GM18502 (cell line): Measurements from ENCODE around the gene CRTC3.
A peak's percentile ranks its signal among the peaks of the same experiment; 100 is the strongest.
"Not testable (repeated sequence)": the region's sequence is repeated elsewhere in the genome, so short reads cannot be mapped to it uniquely, and the experiment has no call there.

Experiments used
- ATAC-seq: cut with Tn5 transposase; IDR thresholded peaks from one replicate; pipeline ENCODE4 v1.9.1; 2021; ENCODE audit warnings: mild to moderate bottlenecking; ENCODE audit not compliant: unreplicated experiment, poor library complexity

Gene CRTC3

DNA sequence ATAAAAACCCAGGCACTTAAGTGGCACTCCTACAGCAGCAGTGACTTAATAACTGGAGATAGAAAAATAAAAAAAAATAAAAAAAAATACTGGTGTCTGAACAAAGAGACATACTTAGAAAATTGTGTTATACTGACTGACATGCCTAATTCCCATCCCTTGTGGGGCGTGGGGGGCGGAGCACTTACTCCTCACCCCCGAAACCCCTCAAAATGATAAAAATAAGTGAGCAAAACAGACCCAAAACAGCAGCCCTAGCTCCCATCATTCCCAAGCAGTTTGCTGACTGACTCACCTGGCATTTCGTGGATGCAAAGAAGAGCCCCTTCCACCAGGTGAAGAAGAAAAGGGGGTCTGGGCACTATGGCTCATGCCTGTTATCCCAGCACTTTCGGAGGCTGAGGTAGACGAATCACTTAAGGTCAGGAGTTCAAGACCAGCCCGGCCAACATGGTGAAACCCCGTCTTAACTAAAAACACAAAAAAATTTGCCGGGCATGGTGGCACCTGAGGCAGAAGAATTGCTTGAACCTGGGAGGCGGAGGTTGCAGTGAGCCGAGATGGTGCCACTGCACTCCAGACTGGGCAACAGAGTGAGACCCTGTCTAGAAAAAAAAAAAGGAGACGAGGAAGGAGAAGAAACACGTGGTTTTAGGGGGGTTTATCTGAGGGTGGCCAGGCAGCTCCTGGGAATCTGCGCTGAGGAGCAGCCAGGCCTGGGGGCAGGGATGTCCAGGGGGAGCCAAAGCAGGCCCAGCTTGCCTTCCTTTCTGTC, 136.6 kb downstream of the CRTC3 start:
- ATAC-seq = no peak

DNA sequence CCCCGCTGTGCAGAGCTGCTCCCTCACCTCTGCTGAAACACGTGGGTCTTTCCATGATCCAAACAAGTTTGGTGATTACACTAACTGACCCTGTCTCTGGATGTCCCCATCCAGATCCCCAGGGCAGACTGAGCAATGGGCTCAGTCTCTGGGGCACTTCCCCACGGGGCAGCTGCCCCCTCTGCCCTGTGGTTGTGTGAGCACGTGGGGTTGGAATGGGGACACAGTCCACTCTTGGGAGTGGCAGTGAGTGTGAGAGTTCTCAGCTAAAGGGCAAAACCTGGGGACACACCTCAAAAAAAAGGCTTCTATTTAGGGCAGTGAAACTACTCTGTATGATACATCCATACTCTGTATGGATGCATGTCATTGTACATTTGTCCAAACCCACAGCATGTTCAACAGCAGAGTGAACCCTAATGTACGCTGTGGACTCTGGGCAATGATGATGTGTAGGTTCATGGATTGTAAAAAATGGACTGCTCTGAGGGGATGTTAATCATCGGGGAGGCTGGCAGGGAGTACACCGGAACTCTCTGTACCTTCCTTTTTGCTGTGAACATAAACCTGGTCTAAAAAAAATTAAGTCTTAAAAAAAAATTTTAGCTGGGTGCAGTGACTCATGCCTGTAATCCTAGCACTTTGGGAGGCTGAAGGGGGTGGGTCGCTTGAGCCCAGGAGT, 137.5 kb downstream of the CRTC3 start:
- ATAC-seq = no peak

DNA sequence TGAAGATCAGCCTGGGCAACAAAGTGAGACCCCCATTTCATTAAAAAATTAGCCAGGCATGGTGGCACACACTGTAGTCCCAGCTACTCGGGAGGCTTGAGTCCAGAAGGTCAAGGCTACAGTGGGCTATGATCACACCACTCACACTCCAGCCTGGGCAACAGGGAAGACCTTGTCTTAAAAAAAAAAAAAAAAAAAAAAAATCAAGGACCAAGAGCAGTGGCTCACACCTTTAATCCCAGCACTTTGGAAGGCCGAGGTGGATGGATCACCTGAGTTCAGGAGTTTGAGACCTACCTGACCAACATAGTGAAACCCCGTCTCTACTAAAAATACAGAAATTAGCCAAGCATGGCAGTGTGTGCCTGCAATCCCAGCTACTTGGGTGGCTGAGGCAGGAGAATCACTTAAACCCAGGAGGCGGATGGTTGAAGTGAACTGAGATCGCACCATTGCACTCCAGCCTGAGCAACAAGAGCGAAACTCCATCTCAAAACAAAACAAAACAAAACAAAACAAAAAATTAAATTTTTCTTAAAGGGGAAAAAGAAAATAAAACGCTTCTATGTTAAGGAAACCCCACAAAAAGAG, 138.1 kb downstream of the CRTC3 start:
- not testable (repeated sequence) for ATAC-seq

DNA sequence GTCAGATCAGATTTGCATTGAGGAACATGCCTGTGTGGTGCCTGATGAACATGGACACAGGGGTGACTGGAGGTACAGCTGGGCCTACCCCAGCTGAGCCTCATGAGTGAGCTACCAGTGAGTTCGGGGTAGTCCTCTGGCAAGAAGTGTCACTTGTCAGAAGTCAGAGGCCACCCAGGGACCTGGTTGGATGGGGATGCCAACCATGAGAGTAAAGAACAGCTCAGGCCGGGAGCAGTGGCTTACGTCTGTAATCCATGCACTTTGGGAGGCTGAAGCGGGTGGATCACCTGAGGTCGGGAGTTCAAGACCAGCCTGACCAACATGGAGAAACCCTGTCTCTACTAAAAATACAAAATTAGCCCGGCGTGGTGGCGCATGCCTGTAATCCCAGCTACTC, 140.9 kb downstream of the CRTC3 start:
- not testable (repeated sequence) for ATAC-seq

DNA sequence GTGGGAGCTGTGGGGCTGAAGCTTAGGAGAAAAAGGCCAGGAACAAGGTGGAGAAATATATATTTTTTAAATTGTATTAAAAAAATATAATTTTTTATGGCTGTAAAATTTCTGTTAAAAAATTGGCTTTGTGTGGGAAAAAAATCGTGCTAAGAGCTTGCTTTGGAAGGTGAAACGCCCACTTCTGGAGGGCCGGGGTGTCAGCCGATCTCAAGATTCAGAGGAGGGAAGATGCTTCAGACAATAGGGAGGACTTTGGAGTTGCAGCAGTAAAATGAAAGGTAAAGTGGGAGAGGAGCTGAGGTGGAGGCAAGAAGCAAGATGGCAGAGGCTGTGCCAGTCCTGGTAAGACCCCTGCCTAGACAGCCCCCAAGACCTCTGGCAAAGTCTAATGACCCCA, 141.5 kb downstream of the CRTC3 start:
- ATAC-seq = no peak

DNA sequence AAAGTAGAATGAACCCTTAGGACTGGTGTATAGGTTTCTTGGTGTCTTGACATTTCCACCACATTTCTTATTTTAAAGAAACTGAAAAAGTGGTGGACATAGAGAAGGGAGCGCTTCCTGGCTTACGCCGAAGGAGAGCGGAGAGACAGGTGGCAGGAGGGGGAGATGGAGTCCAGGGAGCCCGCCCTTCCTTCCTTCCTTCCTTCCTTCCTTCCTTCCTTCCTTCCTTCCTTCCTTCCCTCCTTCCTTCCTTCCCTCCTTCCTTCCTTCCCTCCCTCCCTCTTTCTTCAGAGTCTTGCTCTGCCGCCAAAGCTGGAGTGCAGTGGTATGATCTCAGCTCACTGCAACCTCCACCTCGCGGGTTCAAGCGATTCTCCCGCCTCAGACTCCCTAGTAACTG, 143.6 kb downstream of the CRTC3 start:
- not testable (repeated sequence) for ATAC-seq

DNA sequence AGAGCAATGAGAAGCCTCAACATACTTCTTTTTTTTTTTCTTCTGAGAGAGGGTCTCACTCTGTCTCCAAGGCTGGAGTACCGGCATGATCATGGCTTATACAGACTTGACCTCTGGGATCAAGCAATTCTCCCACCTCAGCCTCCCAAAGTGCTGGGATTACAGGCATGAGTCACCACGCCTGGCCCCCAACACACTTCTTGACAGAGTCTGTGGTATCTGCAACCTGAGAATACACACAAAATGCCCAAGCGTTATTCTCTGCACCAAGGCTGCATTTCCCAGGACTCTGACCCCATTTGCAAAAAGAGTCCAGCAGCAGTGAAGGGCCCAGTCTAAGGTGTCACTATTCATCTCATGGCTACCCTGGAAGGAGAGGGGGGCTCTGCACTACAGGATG, 144.8 kb downstream of the CRTC3 start:
- ATAC-seq = no peak

DNA sequence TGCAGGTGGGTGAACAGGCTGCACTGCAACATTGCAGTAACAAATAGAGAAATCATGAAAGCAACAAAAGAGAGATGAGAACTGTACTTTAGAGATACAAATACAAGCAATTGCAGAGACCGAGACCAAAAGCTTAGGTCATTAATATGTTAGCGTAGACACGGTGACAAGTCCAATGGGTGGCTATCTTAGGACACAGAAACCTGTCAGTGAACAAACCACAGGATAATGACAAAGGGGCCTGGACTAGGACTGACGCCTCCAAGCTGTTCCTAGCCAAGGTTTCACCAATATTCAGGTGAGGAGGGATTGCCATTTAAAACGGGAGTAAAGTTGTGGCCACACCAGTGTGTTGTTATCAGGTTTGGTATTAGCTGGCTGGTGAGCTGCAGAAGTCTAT, 145.7 kb downstream of the CRTC3 start:
- no peak for ATAC-seq

DNA sequence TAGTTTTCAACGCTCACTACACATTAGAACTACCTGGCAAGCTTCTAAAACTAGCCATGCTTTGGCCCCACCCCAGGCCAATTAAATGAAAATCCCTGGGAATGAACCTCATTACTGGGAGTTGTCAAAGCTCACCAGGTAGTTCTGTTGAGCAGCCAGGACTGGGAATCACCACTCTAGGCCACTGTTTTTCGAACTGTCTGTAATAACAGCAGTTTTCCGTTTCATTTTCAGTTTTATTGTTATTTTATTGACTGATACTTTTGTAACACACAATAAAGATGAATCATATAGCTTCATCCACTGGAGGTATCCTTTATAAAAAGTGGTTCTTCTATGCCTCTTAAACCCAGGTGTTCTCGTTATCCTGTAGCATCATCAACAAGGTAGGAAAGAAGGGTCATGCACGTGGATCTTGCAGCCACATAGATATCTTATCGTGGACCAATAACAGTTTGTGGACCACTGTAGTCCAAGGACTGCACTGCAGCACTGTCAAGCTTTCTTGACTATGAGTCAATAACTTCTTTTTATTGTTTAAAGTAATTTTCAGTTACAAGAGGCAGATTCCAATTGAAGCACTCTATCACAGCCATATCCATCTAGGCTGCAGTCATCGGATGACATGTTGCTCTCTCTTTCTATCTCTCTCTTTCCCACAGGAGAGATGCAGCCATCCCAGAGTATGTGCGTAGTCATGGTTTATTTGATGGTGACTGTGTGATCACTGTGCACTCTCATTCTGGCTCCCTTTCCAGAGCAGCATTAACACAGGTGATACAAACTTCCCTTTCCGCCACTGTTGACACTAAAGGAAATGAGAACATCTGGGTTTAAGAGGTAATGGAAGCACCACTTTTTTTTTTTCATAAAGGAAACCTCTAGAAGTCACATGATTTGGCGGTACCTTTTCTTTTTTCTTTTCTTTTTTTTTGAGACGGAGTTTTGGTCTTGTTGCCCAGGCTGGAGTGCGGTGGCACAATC, 148.4 kb downstream of the CRTC3 start:
- no peak for ATAC-seq

DNA sequence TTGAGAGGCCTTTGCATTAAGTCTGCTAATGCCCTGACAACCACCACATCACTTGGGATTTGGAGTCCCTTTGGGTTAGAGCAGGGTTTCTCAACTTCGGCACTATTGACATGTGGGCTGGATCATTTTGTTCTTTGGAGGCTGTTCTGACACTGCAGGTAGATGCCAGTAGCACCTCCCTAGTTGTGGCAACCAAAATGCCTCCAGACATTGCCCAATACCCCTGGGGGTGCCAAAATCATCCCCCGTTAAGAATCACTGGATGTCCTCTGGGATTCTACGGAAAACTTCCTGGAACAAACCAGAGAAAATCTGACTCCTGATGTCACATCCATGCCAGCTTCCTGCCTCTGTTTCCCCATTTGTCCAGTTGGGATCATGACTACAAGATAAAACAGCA, 150.2 kb downstream of the CRTC3 start:
- no peak for ATAC-seq

DNA sequence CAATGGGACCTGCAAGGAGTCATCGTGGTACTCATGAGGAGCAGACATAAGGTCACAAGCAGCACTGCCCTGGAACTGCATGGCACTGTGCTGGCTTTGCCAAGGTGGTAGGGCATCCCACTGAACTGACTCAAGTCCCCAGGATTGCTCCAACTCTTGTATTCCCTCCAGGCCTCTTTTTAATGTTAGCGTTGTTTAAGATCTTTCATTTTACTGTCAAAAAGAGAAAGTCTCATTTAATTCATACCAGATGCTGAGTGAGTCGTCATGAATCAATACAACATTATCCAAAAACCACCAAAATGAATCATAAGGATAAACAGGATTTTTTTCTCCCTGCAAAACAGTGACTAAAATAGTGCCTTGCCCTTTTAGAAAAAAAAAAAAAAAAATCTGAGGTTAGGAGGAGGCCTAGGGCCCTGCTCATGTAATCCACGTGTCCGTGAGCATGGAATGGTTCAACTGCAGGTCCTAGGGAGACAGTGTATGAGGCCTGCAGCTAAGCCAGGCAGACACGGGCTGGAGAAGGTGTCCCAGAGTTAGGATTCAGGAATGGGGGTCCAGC, 150.7 kb downstream of the CRTC3 start:
- no peak for ATAC-seq

DNA sequence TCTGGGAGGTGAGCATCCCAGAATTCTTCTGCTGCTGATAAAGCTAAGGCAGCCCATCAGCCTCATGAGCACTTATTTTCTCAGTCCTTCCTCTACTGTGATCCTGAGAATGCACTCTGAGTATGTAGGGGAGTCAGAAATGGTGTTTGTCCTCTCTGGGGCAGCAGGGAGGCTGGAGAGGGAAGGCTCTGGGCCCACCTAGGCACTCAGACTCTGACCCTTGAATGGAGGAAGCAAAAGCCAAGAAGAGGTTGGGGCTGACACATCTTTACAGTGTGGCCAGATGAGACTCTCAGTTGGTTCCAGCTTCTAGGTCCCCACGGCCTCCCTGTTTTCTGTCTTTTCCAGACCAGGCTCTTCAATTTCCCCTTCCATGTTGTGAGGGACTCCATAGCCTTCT, 151.3 kb downstream of the CRTC3 start:
- ATAC-seq = no peak

DNA sequence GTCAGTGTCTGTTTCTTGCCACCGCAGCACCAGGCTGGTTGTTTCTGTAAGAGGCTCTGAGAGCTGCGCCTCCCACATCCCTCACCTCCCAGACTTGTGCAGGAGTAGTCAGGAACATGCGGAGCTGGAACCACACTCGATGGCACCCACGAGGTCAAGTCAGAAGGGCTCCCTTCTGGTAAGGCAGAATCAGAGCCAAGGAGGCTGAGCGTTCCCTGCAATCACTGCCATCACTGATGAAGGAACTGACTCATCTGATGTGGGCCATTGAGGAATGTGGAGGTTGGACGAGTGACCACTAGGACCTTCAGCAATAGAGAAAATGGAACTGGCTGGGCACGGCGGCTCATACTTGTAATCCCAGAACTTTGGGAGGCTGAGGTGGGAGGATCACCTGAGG, 151.8 kb downstream of the CRTC3 start:
- ATAC-seq = no peak

DNA sequence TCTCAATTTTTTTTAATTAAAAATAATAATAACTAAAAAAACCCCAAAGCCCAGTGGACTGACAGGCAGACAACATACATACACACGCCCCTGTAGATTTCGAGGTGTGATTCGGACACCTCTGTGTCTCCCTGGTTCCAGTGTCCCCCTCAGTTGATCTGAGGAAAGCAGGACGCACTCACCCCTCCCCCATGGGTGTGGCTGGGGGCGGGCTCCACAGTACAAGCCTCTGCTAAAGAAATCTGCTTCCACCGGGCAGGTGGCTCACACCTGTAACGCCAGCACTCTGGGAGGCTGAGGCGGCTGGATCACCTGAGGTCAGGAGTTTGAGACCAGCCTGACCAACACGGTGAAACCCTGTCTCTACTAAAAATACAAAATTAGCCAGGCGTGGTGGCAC, 153.6 kb downstream of the CRTC3 start:
- no peak for ATAC-seq

DNA sequence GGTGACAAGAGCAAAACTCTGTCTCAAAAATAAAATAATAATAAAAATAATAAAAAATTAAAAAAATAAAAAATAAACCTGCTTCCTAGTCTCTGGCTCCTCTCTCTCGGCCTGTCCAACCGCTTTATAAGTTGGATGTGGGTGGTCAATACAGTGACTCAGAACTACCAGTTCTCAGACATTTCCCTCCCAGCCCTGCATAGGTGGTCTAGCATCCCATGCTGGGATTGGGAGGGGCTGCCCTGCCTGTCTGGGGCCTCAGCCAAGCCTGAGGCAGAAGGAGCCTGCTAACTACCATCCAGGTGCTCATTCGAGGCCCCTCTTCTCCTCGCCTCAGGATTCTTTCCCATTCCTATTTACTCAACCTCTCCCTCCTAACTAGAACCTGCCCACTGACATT, 154.2 kb downstream of the CRTC3 start:
- ATAC-seq = no peak

DNA sequence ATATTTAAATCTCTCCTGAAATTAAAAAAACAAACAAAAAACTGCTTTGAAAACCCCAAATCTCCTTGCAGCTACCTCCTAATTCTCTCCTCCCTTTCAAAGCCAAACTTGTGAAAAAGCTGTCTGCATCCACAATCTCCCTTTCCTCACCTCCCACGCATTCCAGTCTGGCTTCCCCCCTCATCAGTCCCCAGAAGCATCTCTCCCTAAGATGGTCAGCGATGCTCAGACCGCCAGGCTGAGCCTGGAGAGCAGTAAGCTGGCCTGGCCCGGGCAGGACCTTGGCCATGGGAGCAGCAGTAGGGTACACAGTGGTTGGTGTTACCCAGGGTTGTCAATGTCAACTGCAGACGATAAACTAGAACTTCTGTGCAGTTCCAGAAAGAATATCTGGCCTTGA, 154.6 kb downstream of the CRTC3 start:
- no peak for ATAC-seq

DNA sequence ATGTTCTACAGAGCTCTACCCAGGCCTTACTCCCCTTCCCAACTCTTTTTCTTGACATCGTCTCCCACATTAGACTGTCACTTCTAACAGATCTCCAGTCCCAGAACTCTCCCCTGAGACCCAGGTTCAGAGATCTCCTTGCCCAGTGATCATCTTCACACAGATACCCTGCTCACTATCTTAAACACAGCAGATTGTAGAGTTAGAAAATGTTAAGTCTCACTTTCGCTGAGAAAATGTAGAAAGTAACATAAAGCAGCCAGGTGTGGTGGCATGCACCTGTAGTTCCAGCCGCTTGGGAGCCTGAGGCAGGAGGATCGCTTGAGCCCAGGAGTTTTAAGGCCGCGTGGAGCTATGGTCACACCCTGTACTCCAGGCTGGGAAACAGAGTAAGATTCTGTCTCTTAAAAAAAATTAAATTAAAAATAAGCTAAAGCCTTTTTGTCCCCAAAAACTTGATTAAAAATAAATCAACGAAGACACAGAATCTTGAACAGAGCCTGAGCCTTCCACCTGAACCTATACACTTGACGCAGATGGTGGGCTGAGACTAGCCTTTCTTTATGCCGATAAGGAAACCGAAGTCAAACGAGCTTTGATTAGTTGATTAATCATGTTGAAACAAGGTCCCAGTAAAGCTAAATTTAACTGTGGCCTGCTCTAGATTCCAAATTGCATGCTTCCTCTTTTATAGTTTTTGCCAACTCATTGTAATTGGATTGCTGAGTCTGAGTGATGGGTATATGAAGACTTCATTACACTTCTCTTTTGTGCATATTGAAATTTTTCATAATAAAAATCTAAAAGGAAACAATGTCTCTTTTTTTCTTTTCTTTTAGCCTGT, 156.1 kb downstream of the CRTC3 start:
- ATAC-seq = peak; percentile 48

DNA sequence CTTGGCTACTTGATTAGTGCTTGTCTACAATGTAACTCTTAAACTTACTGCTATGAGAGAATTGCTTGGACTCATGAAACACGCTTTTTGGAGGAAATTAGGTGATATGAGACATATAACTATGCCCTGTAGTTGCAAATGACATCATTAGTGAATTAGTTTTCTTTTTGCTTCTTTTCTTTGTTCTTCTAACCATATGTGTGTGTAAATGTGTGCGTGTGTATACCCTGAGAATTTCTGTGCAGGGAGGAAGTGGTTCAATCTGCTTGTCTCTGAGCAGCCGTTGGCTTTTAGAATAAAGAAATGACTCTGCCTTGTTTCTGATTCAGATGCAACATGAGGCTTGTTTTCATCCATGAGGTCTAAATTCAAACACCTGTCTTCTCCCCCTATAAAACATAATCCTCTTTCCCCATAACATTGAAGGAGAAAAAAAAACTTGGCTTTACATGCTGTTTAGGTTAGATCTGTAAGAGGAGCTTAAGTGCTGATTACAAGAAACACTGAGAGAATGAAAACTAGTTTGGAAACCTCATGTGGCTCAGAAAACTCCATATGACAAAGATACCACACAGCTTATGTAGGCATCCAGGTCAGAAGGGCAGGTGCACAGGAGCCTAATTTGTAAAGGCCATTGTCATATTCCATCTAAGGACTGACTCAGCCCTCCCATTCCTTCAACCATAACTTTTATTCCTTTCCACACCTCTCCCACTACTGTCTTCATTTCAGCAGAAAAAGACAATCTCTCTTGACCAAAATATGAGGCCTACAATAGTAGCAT, 156.9 kb downstream of the CRTC3 start:
- peak; percentile 87 for ATAC-seq
